Activated CD8-positive, alpha-beta memory T cell treated with anti-CD3 and anti-CD28 coated beads, Interleukin-2, amount 50 U/mL, for 24 hours (primary cell): ENCODE results near the gene PDZD2.
"Not testable (repeated sequence)": the region's sequence is repeated elsewhere in the genome, so short reads cannot be mapped to it uniquely, and the experiment has no call there.

Experiments
- DNase-seq: peaks from one replicate; pipeline ENCODE4 v3.0.0-alpha.2; 2020; ENCODE audit errors: extremely low read depth

Gene PDZD2

DNA sequence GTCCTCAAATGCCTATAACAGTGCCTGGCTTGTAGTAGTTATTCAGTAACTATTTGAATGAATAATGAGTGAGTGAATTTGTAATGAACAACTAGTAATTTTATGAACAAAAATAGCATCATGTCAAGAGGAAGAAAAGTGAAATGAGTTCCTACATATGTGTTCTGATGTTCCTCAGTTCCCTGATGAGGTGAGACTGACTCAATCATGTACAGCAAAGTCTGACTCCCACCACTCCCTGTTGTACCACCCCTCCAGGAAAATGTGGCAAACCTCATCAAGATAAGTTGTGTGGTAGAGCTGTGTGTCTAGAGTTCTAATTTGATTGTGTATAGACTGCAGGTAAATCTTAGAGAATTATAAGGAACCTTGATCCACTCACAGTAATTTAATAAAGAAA is 333.6 kb downstream of the PDZD2 start:
- DNase-seq = no peak

DNA sequence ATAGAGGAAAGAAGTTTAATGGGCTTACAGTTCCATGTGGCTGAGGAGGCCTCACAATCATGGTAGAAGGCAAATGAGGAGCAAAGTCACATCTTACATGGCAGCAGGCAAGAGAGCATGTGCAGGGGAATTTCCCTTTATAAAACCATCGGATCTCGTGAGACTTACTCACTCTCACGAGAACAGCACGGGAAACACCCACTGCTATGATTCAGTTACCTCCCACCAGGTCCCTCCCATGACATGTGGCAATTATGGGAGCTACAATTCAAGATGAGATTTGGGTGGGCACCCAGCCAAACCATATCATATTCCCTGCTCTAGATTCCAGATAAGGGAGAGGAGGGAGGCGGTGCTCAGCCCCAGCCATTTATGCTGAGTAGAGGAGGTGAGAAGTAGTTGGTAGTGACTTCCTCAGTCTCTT is 336.3 kb downstream of the PDZD2 start:
- DNase-seq = not testable (repeated sequence)

DNA sequence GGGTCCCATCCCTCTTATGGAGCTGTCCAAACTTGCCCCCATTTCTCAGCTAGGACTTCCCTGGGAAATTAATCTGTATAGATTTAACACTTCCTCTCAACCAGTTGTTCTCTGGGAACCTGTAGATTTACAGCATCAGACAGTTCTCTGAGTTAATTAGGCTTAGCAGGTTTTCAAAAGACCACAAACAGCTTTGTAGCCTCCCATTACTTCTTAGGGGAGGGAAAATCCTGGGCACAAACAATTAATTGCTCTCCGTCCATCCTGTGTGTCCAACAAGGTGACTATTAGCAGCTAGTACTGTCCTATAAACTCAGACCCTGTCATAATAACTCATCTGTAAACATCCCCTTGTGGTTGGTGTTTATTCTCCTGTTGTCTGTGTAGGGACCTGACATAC is 337.2 kb downstream of the PDZD2 start:
- DNase-seq = no peak

DNA sequence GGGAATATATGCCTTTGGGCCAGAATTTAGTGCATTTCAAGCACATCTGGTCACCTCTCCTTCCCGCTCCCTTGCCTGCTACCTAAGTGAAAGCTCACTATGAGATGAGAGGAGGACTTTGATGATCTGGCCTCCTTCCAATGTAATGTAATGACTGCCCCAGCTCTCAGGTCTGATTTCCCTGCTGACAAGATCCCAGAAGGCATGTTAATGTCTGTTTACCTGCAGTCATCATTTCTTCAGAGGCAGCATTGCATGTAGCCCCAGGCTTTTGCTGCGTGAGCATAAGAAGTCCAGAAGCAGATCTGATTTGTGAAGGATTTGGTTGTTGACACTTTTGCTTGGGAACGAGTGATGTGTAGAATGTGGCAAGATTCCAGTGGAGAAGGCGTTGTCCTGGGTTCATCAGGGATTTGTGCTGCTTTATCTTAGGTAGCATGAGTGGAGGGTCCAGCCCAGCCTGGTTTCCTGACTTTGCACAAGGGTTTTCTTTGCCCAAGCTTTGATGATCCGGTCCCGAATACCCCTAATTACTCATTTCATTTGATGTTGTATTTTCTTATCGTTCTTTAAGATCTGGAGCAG is 342.5 kb downstream of the PDZD2 start:
- no peak for DNase-seq

DNA sequence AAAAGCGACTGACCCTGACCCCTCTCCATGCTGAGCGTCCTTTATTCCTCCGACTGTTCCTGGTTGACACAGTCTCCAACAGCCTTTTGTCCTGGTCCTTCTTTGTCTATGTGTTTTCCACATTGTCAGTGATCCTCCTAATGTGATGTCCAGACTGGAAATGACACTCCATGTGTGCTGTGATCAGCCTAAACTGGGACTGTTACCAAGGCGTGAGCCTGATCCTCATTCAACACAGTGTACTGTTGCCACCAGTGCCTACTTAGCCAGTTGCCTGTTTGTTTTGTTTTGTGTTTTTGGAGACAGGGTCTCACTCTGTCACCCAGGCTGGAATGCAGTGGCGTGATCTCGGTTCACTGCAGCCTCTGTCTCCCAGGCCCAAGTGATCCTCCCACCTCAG is 343.1 kb downstream of the PDZD2 start:
- DNase-seq = no peak

DNA sequence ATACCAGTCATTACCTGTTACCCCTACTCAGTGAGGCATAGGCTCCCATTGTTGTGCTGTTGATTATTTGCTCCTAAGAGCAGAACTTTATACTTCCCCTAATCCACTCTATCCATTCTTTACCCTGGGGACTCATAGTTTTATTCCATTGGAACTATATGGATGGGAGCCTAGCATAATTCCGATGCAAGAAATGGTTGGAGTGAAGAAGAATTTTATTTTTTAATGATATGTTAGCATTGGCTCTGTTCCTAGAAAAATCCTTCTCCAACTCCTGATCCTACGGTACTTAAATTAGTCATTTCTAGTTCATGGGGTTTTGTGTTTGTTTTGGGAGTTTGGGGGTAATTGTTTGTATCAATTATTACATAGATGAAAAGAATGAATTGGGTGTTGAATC is 343.7 kb downstream of the PDZD2 start:
- no peak for DNase-seq

DNA sequence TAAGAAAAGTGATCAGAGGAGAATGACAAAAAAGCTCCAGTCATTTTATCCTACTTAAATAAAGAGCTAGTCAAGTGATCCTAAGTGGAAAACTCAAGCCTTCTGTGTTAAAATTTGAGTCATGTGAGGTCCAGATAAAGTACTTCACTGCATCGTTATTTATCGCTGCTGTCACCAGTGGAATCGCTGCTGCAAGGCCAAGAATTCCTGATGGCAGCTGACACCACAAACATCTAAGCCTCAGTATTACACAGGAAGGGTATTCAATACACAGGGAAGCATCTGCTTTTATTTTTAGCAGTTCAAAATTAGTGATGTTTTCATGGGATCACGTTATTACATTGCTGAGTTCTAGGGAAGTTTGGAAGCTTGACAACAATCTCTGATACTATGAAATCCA is 344.9 kb downstream of the PDZD2 start:
- DNase-seq = no peak

DNA sequence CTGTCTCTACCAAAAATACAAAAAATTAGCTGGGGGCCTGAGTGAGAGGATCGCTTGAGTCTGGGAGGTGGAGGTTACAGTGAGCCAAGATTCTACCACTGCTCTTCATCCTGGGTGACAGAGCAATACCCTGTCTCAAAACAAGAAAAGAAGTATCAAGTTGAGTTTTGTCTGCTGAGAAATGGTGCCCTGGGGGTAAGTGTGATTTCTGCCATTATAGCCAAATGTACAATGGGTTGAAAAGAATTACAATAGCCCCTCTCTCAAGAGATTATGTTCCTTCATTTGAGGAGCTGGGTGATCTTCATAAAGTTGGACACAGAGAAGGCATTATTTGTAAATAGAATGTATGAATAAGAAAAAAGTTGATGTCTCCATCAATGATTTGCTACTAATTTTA is 345.8 kb downstream of the PDZD2 start:
- DNase-seq = no peak

DNA sequence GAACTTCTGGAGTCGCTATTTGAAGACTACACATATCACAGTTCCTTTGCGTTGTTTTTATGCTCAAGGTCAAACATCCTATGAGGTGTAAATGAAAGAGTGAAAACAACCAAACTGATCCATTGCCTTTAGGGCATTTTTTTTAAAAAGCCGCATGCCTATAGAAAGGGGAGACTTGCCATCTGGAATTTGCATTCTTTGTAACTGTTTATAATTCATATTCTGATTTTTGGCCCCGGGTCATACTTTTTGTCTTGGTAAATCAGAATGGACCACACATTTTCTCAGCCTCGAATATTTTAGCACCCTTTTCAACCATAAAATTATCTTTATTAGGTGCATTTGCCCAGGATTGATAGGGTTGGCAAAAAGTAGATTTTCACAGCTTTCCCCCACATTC is 347.2 kb downstream of the PDZD2 start:
- no peak for DNase-seq

DNA sequence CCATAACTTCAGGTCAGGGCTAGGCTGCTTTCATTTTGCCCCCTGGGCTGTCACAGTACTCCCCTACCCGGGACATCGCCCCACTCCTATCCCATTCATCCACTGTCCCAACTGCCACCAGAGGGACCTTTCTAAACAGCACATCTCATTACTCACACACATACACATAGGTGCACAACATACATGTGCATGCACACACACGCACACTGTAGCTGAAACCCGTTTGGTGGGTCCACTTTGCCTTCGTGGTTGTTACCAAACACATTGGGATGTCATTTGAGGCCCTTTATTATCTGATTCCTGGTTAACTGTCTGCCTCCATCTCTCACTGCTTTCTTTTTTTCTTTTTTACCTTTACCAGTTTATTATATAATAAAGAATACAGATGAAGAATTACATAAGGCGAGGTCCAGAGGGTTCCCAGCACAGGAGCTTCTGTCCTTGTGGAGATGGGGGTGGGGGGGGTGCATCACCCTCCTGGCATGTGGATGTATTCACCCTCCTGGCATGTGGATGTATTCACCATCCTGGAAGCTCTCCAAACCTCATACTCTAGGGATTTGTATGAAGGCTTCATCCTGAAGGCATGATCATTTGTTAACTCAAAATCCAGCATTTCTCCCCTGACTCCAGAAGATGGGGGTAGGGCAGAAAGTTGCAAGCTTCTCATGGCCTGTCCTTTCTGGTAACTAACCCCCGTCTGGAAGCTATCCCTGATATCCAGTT is 349.2 kb downstream of the PDZD2 start:
- DNase-seq = no peak

DNA sequence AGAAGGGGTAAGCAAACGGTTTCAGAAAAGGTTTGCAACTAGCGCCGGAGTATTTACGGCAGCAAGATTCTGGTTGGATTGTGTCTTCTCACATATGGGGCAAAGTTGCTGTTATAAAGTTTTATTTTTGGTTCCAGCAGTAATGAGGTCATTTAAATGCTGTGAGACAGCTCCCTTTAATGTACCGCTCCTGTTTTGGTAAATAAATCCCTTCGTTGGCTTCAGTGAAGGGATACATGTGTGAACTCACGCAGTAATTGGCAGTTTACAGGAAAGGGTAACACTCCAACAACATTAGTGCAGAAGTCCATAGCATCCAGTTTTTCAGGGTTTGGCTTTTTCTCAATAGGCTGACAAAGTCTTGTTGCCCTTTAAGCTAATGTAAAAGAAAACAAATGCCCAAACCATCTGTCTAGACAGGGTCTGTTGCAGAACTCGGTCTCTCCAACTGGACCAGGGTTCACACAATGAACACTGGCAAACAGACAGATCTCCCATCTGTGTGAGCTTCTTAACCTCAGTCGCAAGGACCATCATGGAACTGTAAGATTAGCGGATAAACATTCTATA is 351.2 kb downstream of the PDZD2 start:
- DNase-seq = no peak

DNA sequence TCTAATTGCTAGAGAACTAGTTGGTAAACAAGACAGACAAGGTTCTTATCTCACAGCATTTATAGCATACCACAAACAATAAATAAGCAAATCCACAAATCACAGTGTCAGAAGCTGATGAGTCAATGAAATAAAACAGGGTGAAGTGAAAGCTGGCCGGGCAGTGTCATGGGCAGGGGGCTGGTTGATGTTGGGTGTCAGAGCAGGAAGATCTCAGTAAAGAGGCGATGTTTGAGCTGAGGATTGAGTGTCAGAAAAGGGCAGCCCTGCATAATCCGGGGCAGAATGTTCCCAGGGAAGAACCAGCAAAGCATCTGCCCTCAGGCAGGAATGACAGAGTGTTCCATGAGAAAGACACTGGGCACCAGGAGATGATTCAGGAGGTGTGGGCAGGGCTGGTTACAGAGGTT is 351.8 kb downstream of the PDZD2 start:
- no peak for DNase-seq

DNA sequence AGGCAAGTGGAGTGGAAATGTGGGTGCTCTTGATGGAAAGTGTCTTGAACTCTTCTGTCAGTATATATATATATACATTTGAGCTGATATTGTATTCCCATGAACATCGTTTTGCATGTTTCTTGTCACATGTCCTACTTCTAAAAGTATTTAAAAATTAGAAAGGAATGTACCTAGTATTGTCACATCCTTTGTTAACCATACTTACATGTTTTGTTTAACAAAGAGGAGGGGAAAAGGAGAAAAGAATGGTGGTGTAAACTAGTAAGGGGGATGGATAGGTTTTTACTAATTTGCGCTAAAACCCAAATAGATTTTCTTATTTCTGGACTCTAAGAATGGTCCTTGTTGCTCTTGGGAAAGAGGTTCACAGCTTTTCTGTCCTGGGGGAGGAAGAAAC is 353.4 kb downstream of the PDZD2 start:
- no peak for DNase-seq

DNA sequence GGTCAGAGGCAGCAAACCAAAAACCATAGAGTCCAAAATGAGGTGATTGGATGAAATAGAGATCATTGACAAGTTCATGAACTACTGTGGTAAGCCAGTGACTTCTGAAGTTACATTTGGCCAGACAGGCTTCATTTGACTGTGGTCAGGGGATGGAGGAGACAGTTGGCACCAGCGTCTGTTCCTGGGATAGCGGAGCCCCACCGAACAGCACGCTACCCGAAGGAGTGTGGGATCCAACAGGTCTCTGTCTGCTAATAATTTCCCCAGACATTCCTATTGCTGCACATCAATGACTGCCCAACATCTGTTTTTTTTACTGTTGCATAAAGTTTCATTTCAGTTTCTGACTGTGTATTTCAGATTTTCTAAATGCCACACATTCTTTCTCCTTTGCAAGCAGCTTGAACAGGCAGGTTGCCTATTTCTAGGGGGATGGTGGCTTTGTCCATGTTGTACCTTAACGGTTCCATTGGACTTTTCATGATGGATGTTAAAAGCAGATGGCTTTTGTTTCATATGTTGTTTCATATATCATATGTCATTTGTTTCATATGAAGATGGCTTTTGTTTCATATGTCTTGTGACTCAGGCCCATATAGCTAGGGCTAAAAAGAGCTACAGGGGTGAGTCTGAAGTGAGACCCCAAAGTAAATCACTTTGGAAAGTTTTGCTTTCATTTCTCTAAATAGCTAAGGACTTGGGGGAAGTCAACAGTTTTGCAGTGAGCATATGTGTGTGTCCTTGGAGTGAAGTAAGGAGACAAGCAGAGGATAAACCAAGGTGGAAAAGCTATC is 354.4 kb downstream of the PDZD2 start:
- DNase-seq = no peak

DNA sequence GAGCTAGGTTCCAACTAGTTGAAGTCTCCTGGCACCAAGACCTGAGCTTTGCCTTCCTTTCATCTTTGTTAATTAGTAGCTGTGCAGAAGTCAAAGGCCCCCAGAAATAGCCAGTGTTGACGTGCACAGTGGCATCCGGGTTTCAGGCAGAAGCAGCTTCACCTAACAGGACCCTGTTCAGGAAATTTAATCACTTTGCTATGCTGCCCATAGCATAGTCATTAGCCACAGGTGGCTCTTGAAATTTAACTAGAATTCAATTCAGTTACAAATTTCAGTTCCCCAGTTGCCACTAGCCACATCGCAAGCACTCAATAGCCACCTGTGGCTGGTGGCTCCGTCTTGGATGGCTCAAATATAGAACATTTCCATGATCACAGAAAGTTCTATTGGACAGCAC is 356.1 kb downstream of the PDZD2 start:
- DNase-seq = no peak

DNA sequence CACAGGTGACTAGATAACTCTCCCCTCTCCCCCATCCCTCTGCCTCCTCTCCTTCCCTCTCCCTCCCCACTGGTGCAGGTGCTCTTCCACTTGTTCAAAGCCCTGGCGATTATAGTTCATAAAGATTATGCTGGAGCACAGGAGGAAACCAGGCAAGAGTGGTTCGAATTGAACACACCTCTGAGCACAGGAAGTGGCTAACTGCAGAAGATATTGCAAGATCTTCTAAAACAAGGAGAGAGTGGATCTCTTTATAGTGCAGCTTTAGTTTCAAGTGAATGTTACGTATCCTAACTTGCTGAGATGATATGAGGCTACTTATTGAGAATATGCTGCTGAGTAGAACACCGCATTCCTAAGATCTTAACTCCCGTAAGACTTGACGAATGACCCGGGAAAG is 356.8 kb downstream of the PDZD2 start:
- no peak for DNase-seq

DNA sequence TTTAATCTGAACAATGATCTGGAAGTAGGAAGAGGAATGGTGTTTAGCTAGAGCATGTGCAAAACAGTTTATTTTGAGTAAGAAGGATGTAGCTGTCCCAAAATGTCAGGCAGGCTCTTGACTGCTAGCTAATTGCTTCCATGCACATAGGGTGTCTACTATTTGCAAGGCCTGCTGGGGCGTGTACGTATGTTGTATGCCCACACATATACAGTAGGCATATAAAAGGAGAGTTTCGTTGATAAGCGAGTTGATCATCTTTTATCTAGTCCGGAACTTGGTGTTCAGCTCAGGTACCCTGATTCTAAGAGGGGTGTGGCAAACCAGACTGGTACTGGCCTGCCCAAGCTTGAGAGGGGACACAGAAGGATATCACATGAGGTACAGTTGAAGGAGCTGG is 358.0 kb downstream of the PDZD2 start:
- no peak for DNase-seq

DNA sequence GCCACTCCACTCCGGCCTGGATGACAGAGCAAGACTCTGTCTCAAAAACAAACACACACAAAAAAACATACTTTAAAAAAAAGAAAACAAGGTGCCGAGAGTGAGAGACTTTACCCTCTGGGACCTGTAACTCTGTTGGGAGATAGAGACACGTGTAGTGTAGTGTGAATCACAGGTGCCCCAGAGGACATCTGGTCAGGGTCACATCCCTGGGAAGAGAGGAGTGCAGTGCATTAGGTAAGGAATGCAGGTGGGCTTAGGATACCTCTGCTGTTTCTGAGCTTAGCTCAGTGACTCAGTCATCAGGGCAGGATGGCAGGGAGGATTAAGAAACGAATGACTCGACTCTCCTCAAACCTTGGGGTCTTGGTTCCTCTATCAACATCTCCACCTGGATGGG is 360.5 kb downstream of the PDZD2 start:
- no peak for DNase-seq

DNA sequence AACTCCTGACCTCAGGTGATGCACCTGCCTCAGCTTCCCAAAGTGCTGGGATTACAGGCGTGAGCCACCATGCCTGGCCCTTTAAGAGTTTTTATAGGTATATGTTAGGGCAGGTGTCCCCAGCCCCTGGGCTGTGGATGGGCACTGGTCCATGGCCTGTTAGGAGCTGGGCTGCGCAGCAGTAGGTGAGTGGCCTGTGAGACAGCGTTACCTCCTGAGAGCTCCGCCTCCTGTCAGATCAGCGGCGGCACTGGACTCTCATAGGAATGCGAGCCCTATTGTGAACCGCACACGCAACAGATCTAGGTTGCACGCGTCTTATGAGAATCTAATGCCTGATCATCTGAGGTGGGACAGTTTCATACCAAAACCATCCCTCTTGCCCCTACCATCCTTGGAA is 361.8 kb downstream of the PDZD2 start:
- DNase-seq = no peak

DNA sequence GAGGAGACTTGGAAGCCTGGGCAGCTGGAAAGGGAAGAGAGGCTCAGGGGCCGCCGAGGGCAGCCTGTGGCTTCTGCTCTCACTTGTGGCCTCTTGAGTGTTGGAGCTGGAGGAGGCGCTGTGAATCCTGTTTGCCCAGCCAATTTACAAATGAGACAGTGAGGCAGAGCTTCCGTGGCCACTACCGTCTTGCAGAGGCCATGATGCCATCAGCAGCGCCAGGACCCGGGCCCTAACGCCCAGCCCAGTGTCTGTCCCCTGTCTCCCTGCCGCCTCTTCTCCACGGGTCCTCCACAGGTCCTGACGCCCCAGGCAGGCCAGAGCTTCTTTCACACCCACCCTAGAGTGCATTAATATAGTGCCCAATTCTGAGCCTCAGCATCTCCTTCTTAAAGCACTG is 362.4 kb downstream of the PDZD2 start:
- no peak for DNase-seq

DNA sequence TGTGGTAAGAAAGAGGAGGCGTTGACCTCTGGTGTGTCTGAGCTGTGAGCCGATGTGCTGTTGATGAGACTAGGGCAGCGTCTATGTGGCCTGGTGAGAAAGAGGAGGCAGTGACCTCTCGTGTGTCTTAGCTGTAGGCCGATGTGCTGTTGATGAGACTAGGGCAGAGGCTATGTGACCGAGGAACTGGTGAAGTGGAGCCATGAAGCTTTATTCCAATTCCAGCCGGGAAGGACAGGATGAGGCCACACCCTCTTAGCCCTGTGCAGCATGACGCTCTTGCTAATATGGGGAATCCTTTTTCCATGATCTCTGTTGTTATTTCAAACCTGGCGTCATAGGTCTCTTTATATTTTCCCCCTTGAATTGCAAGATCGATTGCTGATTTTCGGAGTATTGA is 362.8 kb downstream of the PDZD2 start:
- no peak for DNase-seq

DNA sequence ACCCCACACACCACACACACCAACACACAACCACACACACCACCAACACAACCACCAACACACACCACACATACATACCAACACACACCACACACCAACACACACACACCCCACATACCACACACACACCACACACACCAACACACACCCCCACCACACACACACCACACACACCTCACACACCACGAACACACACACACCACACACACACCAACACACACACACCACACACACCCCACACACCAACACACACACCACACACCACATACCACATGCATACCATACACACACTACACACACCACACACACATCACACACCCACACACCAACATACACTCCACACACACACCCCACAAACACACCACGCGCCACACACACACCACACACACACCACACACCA is 363.8 kb downstream of the PDZD2 start:
- DNase-seq = no peak

DNA sequence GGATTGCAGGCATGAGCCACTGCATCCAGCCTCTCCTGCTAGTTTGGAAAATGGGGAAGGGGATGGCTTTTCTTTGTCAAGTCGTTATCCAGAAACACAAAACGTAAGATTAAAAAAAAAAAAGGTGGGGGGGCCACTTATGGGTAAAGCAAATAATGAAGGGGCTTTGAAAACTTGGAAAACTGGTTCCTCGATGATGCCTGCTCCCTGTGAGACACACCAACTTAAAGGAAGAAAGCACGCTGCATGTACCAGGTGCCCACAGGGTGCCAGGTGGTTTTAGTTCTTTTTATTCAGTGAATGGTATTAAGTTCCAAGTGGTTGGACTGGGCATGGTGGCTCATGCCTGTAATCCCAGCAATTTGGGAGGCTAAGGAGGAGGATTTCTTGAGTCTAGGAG is 365.1 kb downstream of the PDZD2 start:
- DNase-seq = no peak
